ENCODE data around the gene ATP5F1B. TPM values are rescaled to one million over a fixed set of nuclear protein-coding genes. Genes with fewer than 3 reads are reported as not detected.

Gene ATP5F1B
- 1,000 to 10,000 TPM; 1,755 to 3,502 (median 2,732) TPM for total RNA-seq
- polyA plus RNA-seq, result 1,000 to 10,000 TPM; 1,436 to 2,223 TPM
- long read RNA-seq, donor 1, transcript ATP5F1B-208 (2 exons, 457 nt), result minor isoform, 7 of 2,583 reads
- long read RNA-seq, donor 1, transcript ATP5F1B-201 (10 exons, 1,839 nt), result major isoform, 2,062 of 2,583 reads
- long read RNA-seq, donor 1, partial matches to known transcripts, result 158 of 2,583 reads
- long read RNA-seq, donor 1, other reads (novel, unspliced or antisense), result 356 of 2,583 reads
- long read RNA-seq, donor 2, transcript ATP5F1B-201 (10 exons, 1,839 nt), result major isoform, 4,363 of 4,760 reads
- long read RNA-seq, donor 2, partial matches to known transcripts, result 251 of 4,760 reads
- long read RNA-seq, donor 2, other reads (novel, unspliced or antisense), result 145 of 4,760 reads
- long read RNA-seq, donor 3, transcript ATP5F1B-201 (10 exons, 1,839 nt), result major isoform, 856 of 1,083 reads
- long read RNA-seq, donor 3, partial matches to known transcripts, result 73 of 1,083 reads
- long read RNA-seq, donor 3, other reads (novel, unspliced or antisense), result 151 of 1,083 reads

GRCh38 chr12:56645717-56646446 is at the start of gene ATP5F1B:
Gene ATP5F1B, minus strand, starts transcription at chr12:56645984. Its CDS starts 21 bp downstream, at chr12:56645963.
- intact Hi-C loops (cut with DNase I), result loop anchor here (1.0 to 10.0 kb wide), 8 partner anchors 36 to 79 kb away; partner anchors contain the start of genes NACA (in 6 of the 10) and PTGES3 (in 5 of the 10)
- H3K27me3 ChIP-seq, result no peaks in the 10 kb centered on the region
- ATAC-seq, result peak; percentile 97 to 99 (median 98)

GRCh38 chr12:56694161-56694560 is 48.4 kb upstream of the ATP5F1B start:
- Histone ChIP-seq H3K36me3 (no peaks in the 10 kb centered on the region), H3K27ac (no peak overlapping the region), H3K4me1 (peaks cover 0 to 7% (median 2%) of the 10 kb centered on the region in 12 donors), H3K9me3 (no peaks in the 10 kb centered on the region), H3K27me3 (no peaks in the 10 kb centered on the region), H3K4me3 (no peak overlapping the region)
- WGBS, 4 donors, result 77 to 89% (median 86%) methylated on average over 5 of the region's 5 CpGs
- TF ChIP-seq POLR2A (IDR thresholded peaks at IDR 0.05) (no peak), CTCF (IDR thresholded peaks at IDR 0.05) (no peak)
- ATAC-seq, result no peak
- no peak for DNase-seq
- intact Hi-C loops (cut with DNase I), result no loop called here

More at GRCh38 chr12:56645717-56646446, at the start of gene ATP5F1B:
- H3K27ac ChIP-seq, result peak within 1 kb of the TSS; percentile 87 to 98 (median 96)
- TF ChIP-seq POLR2A (IDR thresholded peaks at IDR 0.05) (peak; percentile 90 to 98), CTCF (IDR thresholded peaks at IDR 0.05) (peak in 1 of 12 donors; percentile 9)
- H3K9me3 ChIP-seq, result no peaks in the 10 kb centered on the region
- peaks cover 5 to 48% (median 38%) of the 10 kb centered on the region in 12 donors for H3K4me1 ChIP-seq
- peaks cover 3 to 42% (median 39%) of the 10 kb centered on the region in 9 donors for H3K36me3 ChIP-seq
- peak; percentile 94 to 99 (median 98) for DNase-seq
- WGBS, 4 donors, result 0 to 4% (median 0%) methylated on average over 30 to 39 of the region's 39 CpGs
- H3K4me3 ChIP-seq, result peak within 1 kb of the TSS; percentile 75 to 99 (median 86)

- H3K4me1 ChIP-seq, result peaks cover 0 to 41% (median 30%) of the 10 kb centered on the region in 12 donors
- WGBS, 4 donors, result 4 to 7% (median 6%) methylated on average over 7 of the region's 7 CpGs
- peak in 1 of 4 donors; percentile 22 for ATAC-seq
These were observed 43.0 kb upstream of the ATP5F1B start for GRCh38 chr12:56688846-56689109.

More at GRCh38 chr12:56688846-56689109, 43.0 kb upstream of the ATP5F1B start:
- Histone ChIP-seq H3K27me3 (no peaks in the 10 kb centered on the region), H3K9me3 (no peaks in the 10 kb centered on the region), H3K27ac (peak overlapping the region; percentile 93 to 100 (median 98)), H3K36me3 (peaks cover 0 to 6% (median 0%) of the 10 kb centered on the region in 9 donors), H3K4me3 (peak overlapping the region; percentile 25 to 96 (median 86))
- no peak for TF ChIP-seq CTCF (IDR thresholded peaks at IDR 0.05)
- TF ChIP-seq POLR2A (IDR thresholded peaks at IDR 0.05), result no peak
- intact Hi-C loops (cut with DNase I), result loop anchor here (1.0 to 5.0 kb wide), 8 partner anchors 34 to 829 kb away; partner anchors contain the start of genes NACA (in 5 of the 10) and ATP5F1B (in 3 of the 10)
- DNase-seq, result no peak

All from heart left ventricle (tissue), 16 donors.